HG02973 (cell line): ENCODE measurements around the gene COPE.
"Not testable (repeated sequence)": the region's sequence is repeated elsewhere in the genome, so short reads cannot be mapped to it uniquely, and the experiment has no call there.

Experiments used
- ATAC-seq: cut with Tn5 transposase; IDR thresholded peaks from one replicate; pipeline ENCODE4 v1.9.1; 2021; ENCODE audit warnings: moderate library complexity; ENCODE audit not compliant: unreplicated experiment

COPE gene

DNA sequence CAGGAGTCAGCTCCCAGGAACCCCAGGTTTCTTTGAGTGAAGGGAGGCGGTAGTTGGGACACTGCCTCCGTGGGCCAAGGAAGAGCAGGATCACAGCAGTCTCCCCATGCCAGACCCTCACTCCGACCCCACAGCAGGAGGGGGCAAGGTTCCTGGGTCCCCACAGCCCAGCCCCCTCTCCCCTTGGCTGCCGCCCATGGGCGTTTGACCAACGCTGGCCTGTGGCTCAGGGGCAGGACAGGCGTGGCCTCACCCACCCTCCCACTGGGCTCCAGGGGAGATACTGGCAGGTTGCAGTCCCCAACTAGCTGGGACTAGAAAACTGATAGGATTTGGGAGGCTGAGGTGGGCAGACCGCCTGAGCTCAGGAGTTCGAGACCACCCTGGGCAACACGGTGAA lies 9.2 kb downstream of the COPE start:
- ATAC-seq, result no peak

DNA sequence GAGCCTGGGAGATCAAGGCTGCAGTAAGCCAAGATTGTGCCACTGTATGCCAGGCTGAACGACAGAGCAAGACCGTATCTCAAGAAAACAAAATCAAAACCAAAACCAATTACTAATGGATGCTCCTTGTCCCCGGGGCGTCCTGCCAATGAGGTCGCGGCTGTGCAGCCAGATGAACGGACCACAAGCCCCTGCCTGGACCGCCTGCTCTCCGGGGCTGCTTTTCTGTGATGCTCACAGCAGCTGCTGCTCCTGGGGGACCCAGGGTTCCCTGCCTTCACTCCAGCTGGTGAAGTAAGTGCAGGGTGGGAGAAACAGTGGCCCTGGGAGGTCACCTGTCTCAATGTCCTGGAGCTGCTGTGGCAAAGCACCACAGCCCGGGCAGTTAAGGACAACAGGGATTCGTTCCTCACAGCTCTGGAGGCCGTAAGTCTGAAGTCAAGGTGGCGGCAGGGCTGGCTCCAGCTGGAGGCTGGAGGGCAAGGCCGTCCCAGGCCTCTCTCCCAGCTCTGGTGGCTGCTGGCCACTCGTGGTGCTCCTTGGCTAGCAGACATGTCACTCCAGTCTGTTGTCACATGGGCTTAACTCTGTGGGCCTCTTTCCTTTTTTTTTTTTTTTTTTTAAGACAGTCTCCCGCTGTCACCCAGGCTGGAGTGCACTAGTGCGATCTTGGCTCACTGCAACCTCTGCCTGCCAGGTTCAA lies 10.1 kb downstream of the COPE start:
- no peak for ATAC-seq

DNA sequence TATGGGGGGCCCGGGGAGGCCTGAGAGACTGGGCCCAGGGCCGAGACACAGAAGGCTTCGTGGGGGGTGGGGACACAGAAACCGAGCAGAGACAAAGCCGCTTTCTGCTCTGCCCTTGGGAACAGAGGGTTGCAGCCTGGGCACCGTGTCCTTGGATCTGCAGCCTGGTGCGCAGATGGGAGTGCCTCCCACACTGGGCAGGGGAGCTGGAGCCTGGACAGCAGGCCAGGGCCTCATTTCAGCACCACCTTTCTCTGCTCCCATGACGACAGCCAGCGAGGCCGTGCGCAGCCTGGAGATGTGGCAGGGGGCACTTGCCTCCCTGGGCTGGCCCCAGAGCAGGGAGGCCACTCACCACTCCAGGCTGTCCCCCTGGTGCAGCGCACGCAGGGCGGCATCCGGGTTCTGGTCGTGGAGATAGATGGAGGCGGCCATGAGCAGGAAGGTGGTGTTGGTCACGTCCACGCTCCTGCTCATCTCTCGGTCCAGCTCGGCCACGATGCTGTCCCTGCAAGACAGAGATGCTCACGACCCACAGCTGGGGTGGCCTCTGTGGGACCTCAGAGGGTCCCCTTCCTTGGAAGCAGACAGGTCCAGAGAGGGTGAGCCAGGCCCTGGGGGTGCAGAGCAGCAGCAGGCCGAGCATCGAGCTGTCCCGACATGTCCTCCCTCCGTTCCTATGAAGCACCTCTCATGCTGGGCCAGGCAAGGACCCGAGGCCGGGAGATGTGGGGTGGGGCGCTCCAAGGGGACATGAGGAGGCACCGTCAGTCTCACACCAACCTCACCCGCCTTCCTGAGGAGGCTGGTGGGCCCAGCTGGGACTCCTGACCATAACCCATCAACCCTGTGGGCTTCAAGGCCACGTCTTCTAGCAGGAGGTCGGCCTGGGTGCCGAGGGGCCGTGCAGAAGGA lies 12.3 kb downstream of the COPE start:
- ATAC-seq, result no peak

DNA sequence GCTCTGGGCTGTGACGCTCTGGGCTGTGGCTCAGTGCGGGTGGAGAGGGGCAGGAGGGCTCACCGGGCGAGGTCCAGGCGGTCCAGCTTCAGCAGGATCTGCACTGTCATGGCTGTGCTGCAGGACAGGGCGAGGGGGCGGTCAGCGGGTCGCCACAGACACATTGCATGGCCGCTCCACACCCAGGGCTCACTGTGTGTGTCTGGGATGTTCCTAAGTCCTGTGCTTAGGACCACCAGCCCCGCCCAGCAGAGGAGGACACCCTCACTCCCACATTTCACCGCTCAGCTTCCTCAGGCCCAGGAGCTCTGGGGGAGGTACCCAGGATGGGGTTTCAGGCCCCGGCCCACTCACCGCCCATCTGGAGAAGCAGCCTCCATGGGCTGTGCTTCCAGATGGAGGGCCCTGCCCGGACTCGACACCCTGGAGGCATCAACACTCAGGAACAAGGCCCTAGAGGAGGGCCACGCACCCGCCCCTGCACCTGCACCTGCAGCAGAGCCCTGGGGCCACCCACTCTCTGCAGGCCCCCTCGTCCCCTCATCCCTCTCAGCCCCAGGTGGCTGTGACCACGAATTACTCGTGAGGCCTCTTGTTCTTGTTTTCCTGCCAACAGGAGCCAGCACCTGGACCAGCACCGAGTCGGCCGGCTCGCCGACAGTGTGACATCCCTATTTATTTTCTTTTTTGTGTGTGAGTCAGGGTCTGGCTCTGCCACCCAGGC lies 13.5 kb downstream of the COPE start:
- ATAC-seq, result no peak

DNA sequence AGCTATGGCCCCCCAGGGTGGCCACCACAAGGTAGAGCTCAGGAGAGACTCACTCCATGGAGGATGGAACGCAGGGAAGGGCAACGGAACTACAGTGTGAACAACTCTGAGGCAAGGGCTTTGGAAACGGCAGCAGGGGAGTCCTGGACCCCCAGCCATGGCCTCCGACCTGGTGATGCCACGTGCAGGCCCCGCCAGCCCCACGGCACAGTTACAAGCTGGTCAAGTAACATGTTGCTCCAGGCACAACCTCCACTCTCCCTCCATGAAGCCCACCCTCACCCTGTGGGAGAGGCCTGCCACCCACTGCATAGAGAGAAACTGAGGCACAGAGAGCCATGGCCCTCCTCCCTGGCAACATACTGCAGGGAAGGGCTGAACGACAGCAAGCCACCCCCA lies 14.1 kb downstream of the COPE start:
- ATAC-seq, result no peak

DNA sequence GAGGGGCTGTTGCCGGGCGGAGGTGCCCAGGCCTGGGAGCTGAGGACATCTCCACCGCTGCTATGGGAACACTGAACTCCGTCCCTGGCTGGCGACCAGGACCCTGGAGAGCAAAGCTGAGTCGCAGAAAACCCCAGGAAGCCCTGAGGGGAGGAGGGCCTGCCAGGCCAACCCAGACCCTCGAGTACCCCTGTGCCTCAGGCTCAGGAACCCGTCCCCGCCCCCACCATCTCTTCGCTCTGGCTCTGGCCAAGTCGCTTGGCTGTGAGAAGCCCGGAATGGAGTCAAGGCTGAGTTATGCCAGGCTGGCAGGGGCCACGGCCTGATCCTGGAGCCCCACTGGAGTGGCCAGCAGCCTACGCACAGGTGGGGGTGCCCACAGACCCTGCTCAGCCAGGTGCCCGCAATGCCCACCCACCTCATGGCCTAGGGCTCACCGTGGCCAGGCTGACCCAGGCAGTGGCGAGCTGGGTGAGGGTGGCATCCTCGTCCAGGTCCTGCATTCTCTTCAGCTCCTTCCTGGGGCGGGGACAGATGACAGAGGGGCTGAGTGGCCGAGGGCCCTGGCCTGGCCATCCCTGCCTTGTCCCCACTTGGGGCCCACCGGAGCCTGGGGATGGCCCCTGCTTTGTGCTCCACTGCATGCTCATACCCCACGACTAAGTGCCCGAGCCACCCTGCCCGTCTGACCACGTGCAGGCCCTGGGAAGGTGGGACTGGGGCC lies 14.7 kb downstream of the COPE start:
- ATAC-seq, result no peak

DNA sequence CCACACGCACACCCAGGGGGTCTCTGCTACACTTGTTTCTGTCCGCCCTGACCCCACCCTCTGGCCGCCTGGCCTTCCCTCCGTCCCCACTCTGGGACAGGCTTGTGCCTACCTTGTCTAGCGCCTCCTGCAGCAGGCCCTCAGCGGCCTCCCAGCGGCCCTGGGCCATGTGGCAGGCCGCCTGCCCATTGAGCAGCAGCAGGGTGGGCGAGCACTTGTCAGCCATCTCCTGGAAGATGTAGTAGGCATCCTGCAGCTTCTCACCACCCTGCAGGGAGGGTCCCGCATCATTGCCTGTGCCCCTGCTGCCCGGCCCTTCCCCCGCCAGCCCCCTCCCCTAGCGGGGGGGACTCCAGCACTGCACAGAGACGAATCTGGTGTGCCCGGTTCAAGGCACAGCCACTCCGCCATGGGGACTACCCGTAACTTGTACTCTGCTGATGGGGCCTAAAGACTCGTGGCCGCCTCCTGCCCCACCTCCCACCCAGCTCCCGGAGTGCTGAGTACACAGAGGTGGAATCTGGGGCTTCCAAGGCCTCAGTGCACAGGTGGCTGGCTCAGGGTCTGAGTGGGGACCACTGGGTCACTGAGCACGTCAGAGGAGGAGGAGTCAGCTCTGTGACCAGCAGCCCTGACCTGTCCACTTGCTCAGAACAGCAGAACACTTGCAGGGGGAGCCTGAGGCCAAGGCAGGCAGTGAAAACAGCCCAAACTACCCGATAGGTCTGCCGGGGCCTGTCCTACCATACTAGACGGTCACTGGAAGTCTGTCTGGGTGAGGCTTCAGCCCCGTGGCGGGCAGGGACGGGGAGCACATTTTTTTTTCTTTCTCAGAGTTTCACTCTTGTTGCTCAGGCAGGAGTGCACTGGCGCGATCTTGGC lies 15.8 kb downstream of the COPE start:
- ATAC-seq, result no peak

DNA sequence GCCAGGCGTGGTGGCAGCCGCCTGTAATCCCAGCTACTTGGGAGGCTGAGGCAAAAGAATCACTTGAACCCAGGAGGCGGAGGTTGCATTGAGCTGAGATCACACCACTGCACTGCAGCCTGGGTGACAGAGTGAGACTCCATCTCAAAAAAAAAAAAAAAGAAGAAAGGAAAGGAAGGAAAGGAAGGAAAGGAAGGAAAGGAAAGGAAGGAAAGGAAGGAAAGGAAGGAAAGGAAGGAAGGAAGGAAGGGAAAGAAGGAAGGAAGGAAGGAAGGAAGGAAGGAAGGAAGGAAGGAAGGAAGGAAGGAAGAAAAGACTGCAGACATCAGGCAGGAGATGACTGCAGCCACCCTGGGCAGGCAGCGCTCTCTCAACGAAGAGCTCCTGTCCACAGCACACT lies 16.7 kb downstream of the COPE start:
- not testable (repeated sequence) for ATAC-seq

DNA sequence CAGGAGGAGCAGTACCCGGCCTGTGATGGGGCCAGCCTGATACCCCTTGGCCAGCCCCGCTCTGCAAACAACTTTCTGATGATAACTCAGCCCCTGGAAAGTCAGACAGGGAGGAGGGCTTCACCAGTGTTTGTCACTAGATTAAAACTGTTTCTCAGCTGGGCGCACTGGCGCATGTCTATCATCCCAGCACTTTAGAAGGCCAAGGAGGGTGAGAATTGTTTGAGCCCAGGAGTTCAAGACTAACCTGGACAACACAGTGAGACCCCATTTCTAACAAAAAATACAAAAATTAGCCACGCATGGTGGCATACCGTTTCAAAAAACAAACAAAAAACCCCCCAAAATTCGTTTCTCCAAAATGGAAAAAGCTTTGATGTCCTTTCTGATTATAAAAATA lies 17.7 kb downstream of the COPE start:
- ATAC-seq, result no peak

DNA sequence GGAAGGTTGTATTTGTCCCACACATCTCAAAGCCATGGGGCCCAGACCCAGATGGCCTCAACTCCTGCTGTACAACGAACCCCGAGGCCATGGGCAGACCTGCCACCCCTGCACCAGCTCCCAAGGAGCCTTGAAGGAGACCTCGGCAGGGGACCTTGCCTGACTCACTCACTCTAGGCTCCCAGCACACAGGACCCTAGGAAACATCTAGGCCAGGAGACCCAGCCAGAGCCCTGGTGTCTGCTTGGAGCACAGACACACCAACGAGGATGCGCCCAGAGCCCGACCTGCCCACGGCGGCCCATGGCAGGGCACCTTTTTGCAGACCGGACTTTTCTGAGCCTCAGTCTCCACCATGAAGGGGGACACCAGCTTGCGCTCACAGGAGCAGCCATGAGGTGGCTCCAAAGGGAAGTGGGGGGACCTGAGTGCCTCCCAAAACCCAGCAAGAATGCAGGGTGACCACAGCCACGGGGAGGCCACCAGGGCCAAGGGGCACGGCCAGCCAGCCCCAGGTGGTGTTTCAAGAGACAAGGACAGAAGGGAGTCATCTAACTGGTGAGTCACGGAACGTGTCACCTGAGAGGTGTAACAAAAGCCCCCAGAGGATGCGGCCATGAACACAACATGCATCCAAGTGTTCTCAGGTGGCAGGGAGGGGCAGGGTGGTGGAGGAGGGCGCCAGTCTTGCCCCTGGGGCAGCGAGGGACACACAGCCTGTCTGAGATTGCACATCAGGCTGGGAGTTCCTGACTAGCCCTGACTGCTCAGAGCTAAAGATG lies 18.3 kb downstream of the COPE start:
- ATAC-seq, result no peak

DNA sequence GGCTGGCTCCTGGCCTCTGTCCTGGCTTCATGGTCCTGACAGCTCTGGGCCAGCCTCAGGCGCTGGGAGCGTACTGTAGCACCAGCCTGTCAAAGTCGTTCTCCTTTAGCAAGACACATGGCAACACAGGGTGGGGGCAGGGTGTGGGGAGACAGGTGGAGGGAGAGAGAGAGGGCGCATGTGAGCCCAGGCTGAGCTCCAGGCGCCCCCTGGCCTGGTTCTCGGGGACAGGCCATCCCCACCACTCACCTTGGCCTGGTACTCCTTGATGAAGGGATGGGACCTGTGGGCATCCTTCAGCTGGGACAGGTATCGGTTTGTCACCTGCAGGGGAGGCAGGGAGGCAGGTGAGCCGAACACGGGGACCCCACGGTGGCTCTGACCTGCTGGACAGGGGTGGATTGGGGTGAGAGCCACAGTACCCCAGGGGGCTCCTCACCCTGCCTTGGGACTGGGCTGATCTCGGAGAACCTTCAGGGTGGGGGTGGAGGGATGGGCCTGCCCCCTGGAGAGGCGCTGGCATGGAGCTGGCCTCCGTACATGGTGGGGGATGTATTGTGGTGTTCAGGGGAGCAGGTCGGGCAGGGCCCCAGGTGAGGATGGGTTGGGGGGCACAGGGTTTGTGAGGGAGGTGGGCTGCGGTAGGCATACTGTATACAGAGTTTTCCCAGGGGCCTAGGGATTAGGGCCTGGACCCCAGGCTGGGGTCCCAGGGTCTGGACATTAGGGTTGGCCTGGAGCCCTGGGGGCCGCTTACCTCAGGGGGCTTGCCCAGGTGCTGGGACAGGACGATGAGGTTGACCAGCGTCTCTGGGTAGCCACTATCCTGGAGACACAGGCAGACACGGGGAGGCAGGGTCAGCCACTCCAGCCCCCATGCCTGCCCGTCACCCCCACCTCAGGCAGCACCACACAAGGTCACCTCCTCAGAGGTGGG lies 19.3 kb downstream of the COPE start:
- no peak for ATAC-seq

DNA sequence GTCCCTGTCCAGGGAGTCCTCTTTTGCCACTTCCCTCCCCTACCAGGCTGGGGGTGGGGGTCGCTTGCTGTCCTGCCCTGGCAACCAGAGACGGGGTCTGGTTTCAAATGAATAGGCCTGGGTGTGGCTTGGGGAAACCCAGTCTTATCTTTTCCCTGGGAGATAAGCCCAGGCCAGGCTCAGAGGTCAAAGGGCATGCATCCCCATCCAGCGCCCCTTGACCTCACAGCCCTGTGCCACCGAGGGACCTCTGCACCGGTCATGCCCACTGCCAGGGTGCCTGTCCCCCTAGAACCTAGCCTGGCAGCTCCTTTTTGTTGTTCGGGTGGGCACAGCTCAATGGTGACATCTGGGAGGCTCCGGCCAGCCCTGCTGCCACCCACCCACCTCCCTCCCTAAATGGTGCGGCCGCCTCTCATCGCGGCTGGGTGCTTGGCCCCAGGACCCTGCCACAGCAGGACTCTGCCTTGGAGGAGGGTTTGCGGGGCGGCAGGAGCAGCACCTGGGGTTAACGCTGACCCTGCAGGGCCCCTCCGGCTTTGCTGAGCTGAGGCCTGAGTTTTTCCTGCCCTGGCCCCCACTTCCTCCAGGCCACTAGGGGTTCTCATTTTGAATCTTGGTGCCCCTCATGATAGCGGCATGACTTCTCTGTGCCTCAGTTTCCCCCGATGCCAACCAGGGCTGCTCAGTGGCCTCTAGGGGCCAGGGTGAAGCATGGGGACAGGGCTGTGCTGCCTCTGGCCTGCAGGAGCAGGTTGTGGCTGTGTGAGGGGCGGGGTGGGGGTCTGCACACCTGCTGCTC lies 20.4 kb downstream of the COPE start:
- ATAC-seq, result no peak

DNA sequence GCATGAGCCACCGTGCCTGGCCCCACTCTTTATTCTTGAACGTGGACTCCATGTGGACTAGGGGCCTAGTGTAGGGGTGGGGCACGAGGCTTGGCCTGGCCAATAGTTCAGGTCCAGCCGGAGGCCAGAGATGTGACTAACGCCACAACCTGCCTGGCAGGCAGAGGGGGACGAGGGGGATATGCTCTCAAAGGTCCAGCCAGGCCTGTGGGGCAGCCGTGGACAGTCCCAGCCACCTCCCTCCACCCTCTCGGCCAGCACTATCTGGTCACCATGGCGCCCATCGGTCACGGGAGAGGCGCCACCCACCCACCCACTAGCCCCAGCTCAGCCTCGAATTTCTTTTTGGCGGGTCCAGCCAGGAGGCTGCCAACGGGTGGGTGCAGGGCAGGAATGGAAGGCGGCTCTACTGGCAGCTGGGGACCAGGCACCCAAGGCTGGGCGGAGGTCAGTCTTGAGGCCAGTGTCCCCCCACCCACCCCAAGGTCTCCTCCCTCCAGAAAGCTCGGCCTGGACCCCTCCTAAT lies 21.0 kb downstream of the COPE start:
- no peak for ATAC-seq

DNA sequence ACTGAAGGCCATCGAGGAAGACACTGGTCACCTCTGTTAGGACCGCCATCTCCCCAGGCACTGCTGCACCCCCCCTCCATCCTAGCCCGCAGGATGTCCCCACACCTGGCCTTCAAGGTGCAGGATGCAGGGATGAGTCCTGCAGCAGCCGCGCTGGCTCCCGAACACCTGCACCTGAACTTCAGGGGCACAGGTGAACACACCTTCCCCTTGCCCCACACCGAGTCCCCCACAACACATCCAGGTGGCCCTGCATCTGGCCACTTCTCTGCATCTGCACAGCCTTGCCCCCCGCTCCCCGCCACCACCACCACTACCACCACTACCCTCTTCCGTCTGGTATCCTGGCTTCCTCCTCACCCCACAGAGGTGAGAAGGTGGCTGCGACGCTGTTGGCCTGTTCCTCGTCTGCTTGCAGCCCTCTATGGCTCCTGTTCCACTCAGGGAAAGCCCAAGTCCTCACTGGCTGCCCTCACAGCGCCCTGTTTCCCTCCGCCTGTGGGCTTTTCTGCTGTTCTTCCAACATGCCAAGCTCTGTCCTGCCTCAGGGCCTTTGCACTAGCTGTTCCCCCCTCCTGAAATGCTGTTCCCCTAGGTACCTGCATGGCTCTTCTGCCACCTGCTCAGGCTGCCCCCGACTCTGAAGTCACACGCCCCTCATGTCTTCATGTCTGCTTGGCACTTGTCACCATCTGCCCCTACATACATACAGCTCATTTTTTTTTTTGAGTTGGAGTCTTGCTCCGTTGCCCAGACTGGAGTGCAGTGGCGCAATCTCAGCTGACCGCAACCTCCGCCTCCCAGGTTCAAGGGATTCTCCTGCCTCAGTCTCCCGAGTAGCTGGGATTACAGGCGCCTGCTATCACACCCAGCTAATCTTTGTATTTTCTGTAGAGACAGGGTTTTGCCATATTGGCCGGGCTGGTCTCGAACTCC lies 21.8 kb downstream of the COPE start:
- no peak for ATAC-seq

DNA sequence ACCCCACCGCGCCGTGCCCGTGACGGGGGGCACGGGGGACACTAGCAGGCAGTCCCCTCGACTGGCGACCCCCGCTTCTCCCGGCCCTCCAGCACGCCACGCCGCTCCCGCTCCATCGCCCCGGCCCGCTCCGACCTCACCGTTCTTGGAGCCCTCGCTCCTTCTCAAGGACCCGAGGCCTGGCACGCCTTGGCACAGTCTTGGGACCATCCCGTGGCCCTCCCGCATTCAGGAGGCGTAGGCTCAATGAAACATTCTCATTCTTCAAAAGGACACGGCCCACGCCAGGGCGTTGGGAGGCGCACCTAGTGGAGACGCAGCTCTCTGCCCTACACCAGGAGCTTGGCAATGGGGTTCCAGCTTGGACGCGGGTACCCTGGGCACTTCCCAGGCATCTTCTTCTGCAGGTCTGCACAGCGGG lies 22.8 kb downstream of the COPE start:
- no peak for ATAC-seq

DNA sequence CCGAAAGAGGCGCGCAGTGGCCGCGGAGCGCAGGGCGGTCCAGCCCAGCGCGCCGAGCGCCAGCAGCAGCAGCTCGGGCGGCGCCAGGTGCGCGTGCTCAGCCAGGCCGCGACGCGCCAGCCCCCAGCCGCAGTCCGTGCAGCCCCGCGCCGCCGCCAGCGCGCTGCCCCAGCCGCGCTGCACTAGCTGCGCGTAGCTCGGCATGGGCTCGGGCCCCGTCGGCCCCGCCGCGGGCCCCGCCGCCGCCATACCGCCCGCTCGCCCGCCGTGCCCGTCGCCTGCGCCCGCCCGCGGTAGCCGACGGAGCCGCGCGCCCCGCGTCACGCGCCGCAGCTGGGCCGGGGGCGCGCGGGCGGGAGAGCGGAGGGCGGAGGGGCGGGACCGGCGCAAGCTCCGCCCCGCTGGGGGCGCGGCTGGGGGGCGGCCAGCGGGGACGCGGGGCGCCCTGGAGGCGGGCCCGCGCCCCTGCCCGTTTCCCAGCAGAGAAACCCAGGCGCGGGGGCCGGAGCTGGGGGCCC lies 23.3 kb downstream of the COPE start, which contains the start of gene CERS1:
CERS1 (minus strand) TSS at position 335 of the 518 bp plus-strand sequence; CDS start at position 249, 86 bp downstream.
- no peak for ATAC-seq
